ENCODE data around the gene MTMR2.

DNA sequence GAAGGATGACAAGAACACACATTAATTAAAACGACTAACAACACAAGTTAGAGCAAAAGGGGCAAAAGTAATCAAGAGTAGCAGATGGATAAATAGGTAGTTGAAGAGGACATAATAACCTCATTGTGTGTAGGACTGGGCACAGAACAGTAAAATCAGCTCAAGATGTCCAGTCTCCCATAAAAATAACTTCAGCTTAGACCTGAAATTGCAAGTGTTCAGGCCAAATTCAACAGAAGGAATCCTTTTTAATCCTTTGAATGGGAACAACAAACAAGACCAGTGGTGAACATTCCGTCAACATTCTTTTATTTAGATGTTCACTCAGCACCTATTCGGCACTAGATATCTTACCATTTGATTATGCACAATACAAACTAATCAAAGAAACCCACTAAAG, 4.4 kb downstream of the MTMR2 start:
- TF ChIP-seq EZH2 (IDR thresholded peaks at IDR 0.05) (no peak), EZH2phosphoT487 (IDR thresholded peaks at IDR 0.05) (no peak)
- TF ChIP-seq, protein P1, sequence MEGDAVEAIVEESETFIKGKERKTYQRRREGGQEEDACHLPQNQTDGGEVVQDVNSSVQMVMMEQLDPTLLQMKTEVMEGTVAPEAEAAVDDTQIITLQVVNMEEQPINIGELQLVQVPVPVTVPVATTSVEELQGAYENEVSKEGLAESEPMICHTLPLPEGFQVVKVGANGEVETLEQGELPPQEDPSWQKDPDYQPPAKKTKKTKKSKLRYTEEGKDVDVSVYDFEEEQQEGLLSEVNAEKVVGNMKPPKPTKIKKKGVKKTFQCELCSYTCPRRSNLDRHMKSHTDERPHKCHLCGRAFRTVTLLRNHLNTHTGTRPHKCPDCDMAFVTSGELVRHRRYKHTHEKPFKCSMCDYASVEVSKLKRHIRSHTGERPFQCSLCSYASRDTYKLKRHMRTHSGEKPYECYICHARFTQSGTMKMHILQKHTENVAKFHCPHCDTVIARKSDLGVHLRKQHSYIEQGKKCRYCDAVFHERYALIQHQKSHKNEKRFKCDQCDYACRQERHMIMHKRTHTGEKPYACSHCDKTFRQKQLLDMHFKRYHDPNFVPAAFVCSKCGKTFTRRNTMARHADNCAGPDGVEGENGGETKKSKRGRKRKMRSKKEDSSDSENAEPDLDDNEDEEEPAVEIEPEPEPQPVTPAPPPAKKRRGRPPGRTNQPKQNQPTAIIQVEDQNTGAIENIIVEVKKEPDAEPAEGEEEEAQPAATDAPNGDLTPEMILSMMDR (IDR thresholded peaks at IDR 0.05) = no peak

Data from neural progenitor cell (in vitro differentiated cells).